ENCODE measurements around the gene TXNRD1. TPM values are rescaled to one million over a fixed set of nuclear protein-coding genes. Genes with fewer than 3 reads are reported as not detected.
"Not testable (repeated sequence)": the region's sequence is repeated elsewhere in the genome, so short reads cannot be mapped to it uniquely, and the experiment has no call there.

TXNRD1 gene
- polyA plus RNA-seq, 1 donor = 32.7 TPM

- no peak overlapping the region for H3K4me3 ChIP-seq (ENCODE audit: low read length)
- no peaks in the 10 kb centered on the region for H3K4me1 ChIP-seq (ENCODE audit: control insufficient read depth, insufficient read depth, low read length)
- DNase-seq = no peak
- no peaks in the 10 kb centered on the region for H3K9me3 ChIP-seq (ENCODE audit: control insufficient read depth, low read depth, low read length)
- no peak overlapping the region for H3K27ac ChIP-seq (ENCODE audit: low read length)
- WGBS (ENCODE audit: insufficient coverage, low lambda C conversion rate) = no CpG with 5 or more reads among the region's 5 CpGs
- H3K27me3 ChIP-seq (ENCODE audit: control insufficient read depth, insufficient read depth, low read length) = no peaks in the 10 kb centered on the region
- H3K36me3 ChIP-seq (ENCODE audit: control insufficient read depth, insufficient read depth, low read length) = peaks cover 26% of the 10 kb centered on the region
Observed at GRCh38 chr12:104291867-104292524, 76.4 kb downstream of the TXNRD1 start.

GRCh38 chr12:104292872-104293794, 77.6 kb downstream of the TXNRD1 start:
- 100% methylated on average over 2 of the region's 12 CpGs for WGBS (ENCODE audit: insufficient coverage, low lambda C conversion rate)
- Histone ChIP-seq H3K27me3 (ENCODE audit: control insufficient read depth, insufficient read depth, low read length) (no peaks in the 10 kb centered on the region), H3K27ac (ENCODE audit: low read length) (no peak overlapping the region), H3K4me3 (ENCODE audit: low read length) (no peak overlapping the region), H3K4me1 (ENCODE audit: control insufficient read depth, insufficient read depth, low read length) (no peaks in the 10 kb centered on the region), H3K9me3 (ENCODE audit: control insufficient read depth, low read depth, low read length) (no peaks in the 10 kb centered on the region), H3K36me3 (ENCODE audit: control insufficient read depth, insufficient read depth, low read length) (peaks cover 26% of the 10 kb centered on the region)
- no peak for DNase-seq

GRCh38 chr12:104294158-104294859, 78.7 kb downstream of the TXNRD1 start:
- H3K4me1 ChIP-seq (ENCODE audit: control insufficient read depth, insufficient read depth, low read length); H3K9me3 ChIP-seq (ENCODE audit: control insufficient read depth, low read depth, low read length); H3K27ac ChIP-seq (ENCODE audit: low read length); DNase-seq; H3K27me3 ChIP-seq (ENCODE audit: control insufficient read depth, insufficient read depth, low read length); H3K4me3 ChIP-seq (ENCODE audit: low read length): not testable (repeated sequence)
- no CpG with 5 or more reads among the region's 17 CpGs for WGBS (ENCODE audit: insufficient coverage, low lambda C conversion rate)
- peaks cover 29% of the 10 kb centered on the region for H3K36me3 ChIP-seq (ENCODE audit: control insufficient read depth, insufficient read depth, low read length)

GRCh38 chr12:104294927-104295668, 79.5 kb downstream of the TXNRD1 start:
- Histone ChIP-seq H3K27ac (ENCODE audit: low read length) (no peak overlapping the region), H3K27me3 (ENCODE audit: control insufficient read depth, insufficient read depth, low read length) (no peaks in the 10 kb centered on the region), H3K4me1 (ENCODE audit: control insufficient read depth, insufficient read depth, low read length) (peaks cover 3% of the 10 kb centered on the region), H3K9me3 (ENCODE audit: control insufficient read depth, low read depth, low read length) (no peaks in the 10 kb centered on the region), H3K4me3 (ENCODE audit: low read length) (no peak overlapping the region), H3K36me3 (ENCODE audit: control insufficient read depth, insufficient read depth, low read length) (peaks cover 29% of the 10 kb centered on the region)
- DNase-seq = no peak
- WGBS (ENCODE audit: insufficient coverage, low lambda C conversion rate) = 72% methylated on average over 7 of the region's 9 CpGs

- Histone ChIP-seq H3K4me3 (ENCODE audit: low read length) (no peak overlapping the region), H3K36me3 (ENCODE audit: control insufficient read depth, insufficient read depth, low read length) (peaks cover 29% of the 10 kb centered on the region), H3K27ac (ENCODE audit: low read length) (no peak overlapping the region), H3K4me1 (ENCODE audit: control insufficient read depth, insufficient read depth, low read length) (peaks cover 5% of the 10 kb centered on the region), H3K27me3 (ENCODE audit: control insufficient read depth, insufficient read depth, low read length) (no peaks in the 10 kb centered on the region), H3K9me3 (ENCODE audit: control insufficient read depth, low read depth, low read length) (no peaks in the 10 kb centered on the region)
- no CpG with 5 or more reads among the region's 1 CpG for WGBS (ENCODE audit: insufficient coverage, low lambda C conversion rate)
- no peak for DNase-seq
Observed at GRCh38 chr12:104295954-104296353, 80.4 kb downstream of the TXNRD1 start.

- H3K27me3 ChIP-seq (ENCODE audit: control insufficient read depth, insufficient read depth, low read length) = no peaks in the 10 kb centered on the region
- DNase-seq = no peak
- peaks cover 5% of the 10 kb centered on the region for H3K4me1 ChIP-seq (ENCODE audit: control insufficient read depth, insufficient read depth, low read length)
- H3K4me3 ChIP-seq (ENCODE audit: low read length) = no peak overlapping the region
- no CpG with 5 or more reads among the region's 4 CpGs for WGBS (ENCODE audit: insufficient coverage, low lambda C conversion rate)
- peaks cover 28% of the 10 kb centered on the region for H3K36me3 ChIP-seq (ENCODE audit: control insufficient read depth, insufficient read depth, low read length)
- no peaks in the 10 kb centered on the region for H3K9me3 ChIP-seq (ENCODE audit: control insufficient read depth, low read depth, low read length)
- no peak overlapping the region for H3K27ac ChIP-seq (ENCODE audit: low read length)
Observed at GRCh38 chr12:104296718-104297117, 81.1 kb downstream of the TXNRD1 start.

- no CpG with 5 or more reads among the region's 10 CpGs for WGBS (ENCODE audit: insufficient coverage, low lambda C conversion rate)
- H3K4me3 ChIP-seq (ENCODE audit: low read length) = no peak overlapping the region
- no peaks in the 10 kb centered on the region for H3K27me3 ChIP-seq (ENCODE audit: control insufficient read depth, insufficient read depth, low read length)
- no peak overlapping the region for H3K27ac ChIP-seq (ENCODE audit: low read length)
- no peaks in the 10 kb centered on the region for H3K9me3 ChIP-seq (ENCODE audit: control insufficient read depth, low read depth, low read length)
- no peak for DNase-seq
- peaks cover 22% of the 10 kb centered on the region for H3K36me3 ChIP-seq (ENCODE audit: control insufficient read depth, insufficient read depth, low read length)
- H3K4me1 ChIP-seq (ENCODE audit: control insufficient read depth, insufficient read depth, low read length) = peaks cover 5% of the 10 kb centered on the region
Observed at GRCh38 chr12:104297477-104298113, 82.0 kb downstream of the TXNRD1 start.

- Histone ChIP-seq H3K36me3 (ENCODE audit: control insufficient read depth, insufficient read depth, low read length) (peaks cover 11% of the 10 kb centered on the region), H3K9me3 (ENCODE audit: control insufficient read depth, low read depth, low read length) (no peaks in the 10 kb centered on the region), H3K4me1 (ENCODE audit: control insufficient read depth, insufficient read depth, low read length) (peaks cover 11% of the 10 kb centered on the region), H3K27ac (ENCODE audit: low read length) (peak overlapping the region; percentile 31), H3K27me3 (ENCODE audit: control insufficient read depth, insufficient read depth, low read length) (no peaks in the 10 kb centered on the region), H3K4me3 (ENCODE audit: low read length) (no peak overlapping the region)
- DNase-seq = peak in 1 of 2 donors; percentile 48
- WGBS (ENCODE audit: insufficient coverage, low lambda C conversion rate) = 70% methylated on average over 2 of the region's 6 CpGs
Observed at GRCh38 chr12:104299842-104300481, 84.4 kb downstream of the TXNRD1 start.

GRCh38 chr12:104303538-104304151, 88.1 kb downstream of the TXNRD1 start, which contains the start of gene EID3:
Gene EID3, plus strand, starts transcription at chr12:104303739. Its CDS starts 196 bp downstream, at chr12:104303935.
- H3K27me3 ChIP-seq (ENCODE audit: control insufficient read depth, insufficient read depth, low read length) = no peaks in the 10 kb centered on the region
- peaks cover 3% of the 10 kb centered on the region for H3K36me3 ChIP-seq (ENCODE audit: control insufficient read depth, insufficient read depth, low read length)
- peak within 1 kb of the TSS; percentile 51 for H3K27ac ChIP-seq (ENCODE audit: low read length)
- peak within 1 kb of the TSS; percentile 57 for H3K4me3 ChIP-seq (ENCODE audit: low read length)
- H3K9me3 ChIP-seq (ENCODE audit: control insufficient read depth, low read depth, low read length) = no peaks in the 10 kb centered on the region
- H3K4me1 ChIP-seq (ENCODE audit: control insufficient read depth, insufficient read depth, low read length) = peaks cover 11% of the 10 kb centered on the region
- WGBS (ENCODE audit: insufficient coverage, low lambda C conversion rate) = no CpG with 5 or more reads among the region's 63 CpGs
- DNase-seq = peak; percentile 82 to 90
